K562 (cell line): ENCODE data around the gene ZSCAN25. TPM values are rescaled to one million over a fixed set of nuclear protein-coding genes. Genes with fewer than 3 reads are reported as not detected.
A peak's percentile ranks its signal among the peaks of the same experiment; 100 is the strongest.

Source experiments
- ATAC-seq: fragments of 200-7000 bp; cut with Tn5 transposase; 3 replicates; pipeline ENCODE4 v1.9.1; 2020; ENCODE audit warnings: moderate library complexity
- BruUV-seq: library from RNA; stranded (reverse); fragments of 400-500 nt; replicated peaks from 2 replicates; lab custom pipeline; 2021; lab: Mats Ljungman, UMichigan
- CTCF ChIA-PET: fragments of 300-600 bp; formaldehyde crosslinking; extraction: SDS; loops from one replicate; lab custom pipeline; 2021; ENCODE audit warnings: low intra/inter-chr PET ratio; lab: Yijun Ruan, JAX
- POLR2A ChIA-PET: fragments of 300-600, 350-650 bp; sonication (Branson Sonifier 250); formaldehyde crosslinking; extraction: SDS; loops from one replicate; lab custom pipeline; 2021; ENCODE audit warnings: antibody characterized with exemption, inconsistent platforms; lab: Yijun Ruan, JAX
- DNase-seq, 4 experiments: peaks; one replicate each; pipeline versions ENCODE4 v3.0.0 to v3.0.0-alpha.2; 2011 to 2018; ENCODE audit warnings: low spot score in 3 of 4, mixed read lengths in 3 of 4; ENCODE audit errors: extremely low read depth in 1 of 4
- FAIRE-seq: peaks from 2 replicates; lab custom pipeline; 2011; peaks lifted over from hg19 to GRCh38; lab: Jason Lieb, UNC
- H2AFZ ChIP-seq: 2 replicates; pipeline ENCODE4 v1.6.0; 2011; ENCODE audit warnings: low read depth, low read length, control low read depth, inconsistent platforms
- H3K27ac ChIP-seq: fragments of 200-600 bp; 3 replicates; pipeline ENCODE4 v1.8.0; 2011; ENCODE audit warnings: low read depth, mild to moderate bottlenecking, control low read depth, inconsistent platforms, low read length, moderate library complexity, mixed read lengths; ENCODE audit errors: extremely low read depth
- H3K27me3 ChIP-seq, 2 experiments: fragments of 300-600 bp in 1 of 2; 2 replicates in 1 of 2; 3 replicates in 1 of 2; pipeline versions ENCODE4 v1.6.0 to v1.8.0; 2011; ENCODE audit warnings: inconsistent platforms in 2 of 2, low read length in 2 of 2, mild to moderate bottlenecking in 1 of 2, mixed read lengths in 1 of 2, moderate library complexity in 1 of 2; ENCODE audit not compliant: control insufficient read depth in 2 of 2, insufficient read depth in 2 of 2
- H3K36me3 ChIP-seq: fragments of 300-600 bp; 3 replicates; pipeline ENCODE4 v1.8.0; 2011; ENCODE audit warnings: mild to moderate bottlenecking, low read length, inconsistent platforms; ENCODE audit not compliant: control insufficient read depth, insufficient read depth
- H3K4me1 ChIP-seq, 2 experiments: fragments of 200-600 bp in 1 of 2; replicated peaks in 1 of 2; 2 replicates in 1 of 2; 3 replicates in 1 of 2; pipeline versions ENCODE4 v1.5.1 to v1.8.0; 2011; ENCODE audit warnings: inconsistent platforms in 2 of 2, low read length in 2 of 2, mild to moderate bottlenecking in 1 of 2, mixed read lengths in 1 of 2, moderate library complexity in 1 of 2; ENCODE audit not compliant: control insufficient read depth in 2 of 2, insufficient read depth in 2 of 2
- H3K4me2 ChIP-seq: 2 replicates; pipeline ENCODE4 v1.6.1; 2011; ENCODE audit warnings: low read length, control low read depth, inconsistent platforms, mixed read lengths; ENCODE audit not compliant: insufficient read depth
- H3K4me3 ChIP-seq: fragments of 200-600 bp; sonication (generic), shearing (Covaris generic); 2 replicates; pipeline ENCODE4 v1.5.1; 2016; ENCODE audit warnings: control low read depth, inconsistent platforms
- H3K79me2 ChIP-seq: fragments of 200-600 bp; 3 replicates; pipeline ENCODE4 v1.8.0; 2011; ENCODE audit warnings: low read length, inconsistent platforms; ENCODE audit not compliant: control insufficient read depth, insufficient read depth
- H3K9ac ChIP-seq, 2 experiments: 2 replicates each; pipeline versions ENCODE4 v1.6.0 to v1.6.1; 2011; ENCODE audit warnings: low read depth in 2 of 2, low read length in 2 of 2, control low read depth in 1 of 2, inconsistent platforms in 1 of 2, mild to moderate bottlenecking in 1 of 2, mixed read lengths in 1 of 2; ENCODE audit not compliant: insufficient read depth in 1 of 2
- H3K9me1 ChIP-seq: one replicate; pipeline ENCODE4 v1.6.0; 2011; ENCODE audit warnings: inconsistent platforms, mild to moderate bottlenecking, low read length, moderate library complexity; ENCODE audit not compliant: control insufficient read depth, insufficient read depth
- H3K9me3 ChIP-seq: replicated peaks from 2 replicates; pipeline ENCODE4 v1.5.1; 2011; ENCODE audit warnings: low read depth, low read length, inconsistent platforms; ENCODE audit not compliant: control insufficient read depth, insufficient read depth
- H4K20me1 ChIP-seq: replicated peaks from 2 replicates; pipeline ENCODE4 v1.6.1; 2011; ENCODE audit warnings: low read length, inconsistent platforms, mixed read lengths; ENCODE audit not compliant: control insufficient read depth, insufficient read depth
- AFF4 ChIP-seq: sonication (generic); formaldehyde crosslinking; IDR thresholded peaks from 2 replicates; pipeline ENCODE4 v1.8.0; 2023; ENCODE audit warnings: mild to moderate bottlenecking, missing genetic modification reagents
- BDP1 ChIP-seq: IDR thresholded peaks from 3 replicates; pipeline ENCODE4 v1.6.1; 2011; ENCODE audit not compliant: insufficient read length, insufficient read depth
- CBX1 ChIP-seq: sonication (generic); IDR thresholded peaks from 2 replicates; pipeline ENCODE4 v1.6.1; 2016; ENCODE audit warnings: antibody characterized with exemption, low read depth, mild to moderate bottlenecking
- GATAD2A ChIP-seq: fragments of 450-650 bp; IDR thresholded peaks from 2 replicates; pipeline ENCODE4 v1.6.1; 2017
- HMGN3 ChIP-seq: IDR thresholded peaks from 2 replicates; pipeline ENCODE4 v1.6.1; 2011; ENCODE audit warnings: borderline replicate concordance, low read depth, mild to moderate bottlenecking, mixed read lengths, low read length; ENCODE audit not compliant: insufficient read length; ENCODE audit errors: extremely low read depth
- MAFK ChIP-seq: IDR thresholded peaks from 2 replicates; pipeline ENCODE4 v1.6.1; 2011; ENCODE audit warnings: low read length, improper control_type of control experiment
- MBD2 ChIP-seq: sonication (generic); IDR thresholded peaks from 2 replicates; pipeline ENCODE4 v1.6.1; 2016; ENCODE audit warnings: low read depth, borderline replicate concordance
- NONO ChIP-seq, 2 experiments: fragments of 200-400 bp in 1 of 2; fragments of 450-650 bp in 1 of 2; formaldehyde crosslinking in 1 of 2; IDR thresholded peaks; 2 replicates each; pipeline ENCODE4 v1.6.1; 2017; ENCODE audit warnings: low read depth in 2 of 2, mild to moderate bottlenecking in 2 of 2, moderate library complexity in 2 of 2, low read length in 1 of 2
- RBBP5 ChIP-seq: fragments of 200-600 bp; sonication (generic); IDR thresholded peaks from 2 replicates; pipeline ENCODE4 v1.6.1; 2012; ENCODE audit warnings: borderline replicate concordance, mild to moderate bottlenecking, low read length, control low read depth, inconsistent platforms; ENCODE audit not compliant: insufficient read depth, poor library complexity, severe bottlenecking
- RUNX1 ChIP-seq: sonication (generic); IDR thresholded peaks from 2 replicates; pipeline ENCODE4 v1.6.1; 2016; ENCODE audit warnings: antibody characterized with exemption, low read depth
- SIN3B ChIP-seq: fragments of 450-650 bp; IDR thresholded peaks from 2 replicates; pipeline ENCODE4 v1.6.1; 2017; ENCODE audit warnings: low read depth, mild to moderate bottlenecking, moderate library complexity
- VEZF1 ChIP-seq: fragments of 200-800 bp; sonication (Bioruptor generic); IDR thresholded peaks from 2 replicates; pipeline ENCODE4 v1.6.1; 2017; ENCODE audit warnings: missing genetic modification characterization, missing compliant biosample characterization
- ZBTB33 ChIP-seq: sonication (generic); formaldehyde crosslinking; IDR thresholded peaks from 2 replicates; pipeline ENCODE4 v1.8.1; 2023; ENCODE audit warnings: mild to moderate bottlenecking, missing genetic modification reagents
- WGBS: fragments of 100-300 bp; shearing (Covaris generic); methylation state at CpG from one replicate; pipeline ENCODE4 v1.1.6; 2016; ENCODE audit warnings: low coverage, mixed read lengths; ENCODE audit not compliant: insufficient coverage; ENCODE audit errors: missing lambda C conversion rate; 5-methylcytosine and 5-hydroxymethylcytosine counted together
- in situ Hi-C: fragments of 300-500 bp; cut with MboI; formaldehyde crosslinking; loops from 4 replicates; pipeline ENCODE4 v1.15.0; 2018; ENCODE audit warnings: inconsistent platforms, mixed read lengths
- intact Hi-C: fragments of 100-400 bp; cut with micrococcal nuclease; formaldehyde crosslinking; loops from 2 replicates; pipeline ENCODE4 v1.14.2; 2022
- polyA plus RNA-seq, 8 experiments: library from polyadenylated mRNA; depleted of rRNA in 4 of 8; stranded (reverse) in 5 of 8; unstranded in 3 of 8; fragments of >200 nt; fragmentation: Nextera tagmentation in 2 of 8; fragmentation: Illumina TruSeq in 1 of 8; extraction: Ambion mirVana in 2 of 8; extraction: Trizol in 1 of 8; gene quantifications; 2 replicates each; pipeline versions ENCODE4 v1.2.1 to v1.2.3, GENCODE V29; 2011 to 2014; ENCODE audit warnings: inconsistent platforms in 1 of 8, missing spikeins in 1 of 8
- total RNA-seq, 7 experiments: library from RNA; depleted of rRNA in 6 of 7; stranded (reverse); fragments of >200 nt in 6 of 7; fragmentation: Illumina TruSeq in 2 of 7; extraction: Trizol in 2 of 7; gene quantifications; 2 replicates each; pipeline versions ENCODE4 v1.2.1 to v1.2.3, GENCODE V29; 2011 to 2021; ENCODE audit warnings: low replicate concordance in 1 of 7

Gene ZSCAN25
- total and polyA plus RNA-seq, 9 of the 15 experiments (the other 6 are each of a cell fraction or from before 2014, with no cell fraction given), result 0.94 to 18.4 (median 12.8) TPM

GRCh38 chr7:99579956-99580777 is 36.6 kb upstream of the ZSCAN25 start:
- Histone ChIP-seq H3K79me2 (no peaks in the 10 kb centered on the region), H3K4me1 (peaks cover 0 to 17% of the 10 kb centered on the region in 2 experiments; a peak in 2 of 5 replicates), H4K20me1 (no peaks in the 10 kb centered on the region), H3K9ac (no peak overlapping the region), H3K4me2 (no peak overlapping the region), H3K27me3 (peaks cover 15 to 17% of the 10 kb centered on the region in 2 experiments; a peak in 3 of 5 replicates), H3K9me1 (no peaks in the 10 kb centered on the region), H3K9me3 (peaks cover 2% of the 10 kb centered on the region; the same call in 1 of the 2 replicates), H3K4me3 (no peak overlapping the region), H3K36me3 (no peaks in the 10 kb centered on the region), H2AFZ (no peak overlapping the region), H3K27ac (no peak overlapping the region)
- no peak for FAIRE-seq
- ChIA-PET CTCF (no interaction called here), POLR2A (interaction anchor here (0.6 to 1.7 kb wide), 3 partner anchors 8 to 359 kb away, joined by 3 to 6 read pairs (median 3); no protein-coding TSS in a partner anchor)
- BruUV-seq, result no TSS peak
- intact Hi-C loops (no loop called here), in situ Hi-C loops (no loop called here)
- DNase-seq, result peak in 1 of 4 experiments; percentile 36
- 86% methylated on average over 48 of the region's 54 CpGs for WGBS
- ATAC-seq, result no peak; the same call in 2 of the 3 replicates
- TF ChIP-seq GATAD2A (no peak), NONO (IDR thresholded peaks at IDR 0.05; ENCODE audit: low read depth in 2 of 2, low read length in 1 of 2) (no peak), RBBP5 (no peak), HMGN3 (peak; percentile 19), BDP1 (no peak), ZBTB33 (CRISPR knock-in tag) (peak; percentile 99), MBD2 (no peak), RUNX1 (no peak), MAFK (no peak), CBX1 (peak; percentile 27; the same call in 1 of the 2 replicates), SIN3B (no peak), VEZF1 (CRISPR knock-in tag) (no peak), AFF4 (CRISPR knock-in tag) (no peak)
